HepG2 (cell line): ENCODE results near the gene LRP10. TPM values are rescaled to one million over a fixed set of nuclear protein-coding genes. Genes with fewer than 3 reads are reported as not detected.

Experiments used
- CCDC6 ChIP-seq: sonication (generic); formaldehyde crosslinking; IDR thresholded peaks from 2 replicates; pipeline ENCODE4 v1.8.1; 2022; ENCODE audit warnings: mild to moderate bottlenecking, missing genetic modification reagents, moderate library complexity
- ETV6 ChIP-seq: sonication (generic); formaldehyde crosslinking; conservative IDR thresholded peaks from 2 replicates; pipeline ENCODE4 v1.4.0; 2020; ENCODE audit warnings: missing genetic modification reagents
- FOXK2 ChIP-seq: fragments of 450-650 bp; IDR thresholded peaks from 2 replicates; pipeline ENCODE4 v1.6.1; 2016
- HOXA5 ChIP-seq: sonication (generic); formaldehyde crosslinking; IDR thresholded peaks from 2 replicates; pipeline ENCODE4 v1.4.0; 2020; ENCODE audit warnings: missing genetic modification reagents
- MYC ChIP-seq: sonication (generic); formaldehyde crosslinking; IDR thresholded peaks from 2 replicates; pipeline ENCODE4 v1.9.0; 2021; ENCODE audit warnings: missing genetic modification reagents, borderline replicate concordance
- MYNN ChIP-seq: sonication (generic); formaldehyde crosslinking; IDR thresholded peaks from 2 replicates; pipeline ENCODE4 v1.4.0; 2020; ENCODE audit warnings: mild to moderate bottlenecking, low read depth, missing genetic modification reagents
- SMC3 ChIP-seq: IDR thresholded peaks from 2 replicates; pipeline ENCODE4 v1.6.1; 2011; ENCODE audit warnings: low read length, improper control_type of control experiment
- U2AF2 ChIP-seq: fragments of 200-400 bp; formaldehyde crosslinking; IDR thresholded peaks from 2 replicates; pipeline ENCODE4 v1.6.1; 2017; ENCODE audit warnings: low read depth, mild to moderate bottlenecking, low read length
- ZC3H13 ChIP-seq: sonication (generic); formaldehyde crosslinking; IDR thresholded peaks from 2 replicates; pipeline ENCODE4 v1.8.1; 2023; ENCODE audit warnings: mild to moderate bottlenecking, missing genetic modification reagents, moderate library complexity
- ZNF556 ChIP-seq: sonication (generic); formaldehyde crosslinking; IDR thresholded peaks from 2 replicates; pipeline ENCODE4 v1.4.0; 2020; ENCODE audit warnings: mild to moderate bottlenecking, missing genetic modification reagents, borderline replicate concordance
- ZNF597 ChIP-seq: sonication (generic); formaldehyde crosslinking; IDR thresholded peaks from 2 replicates; pipeline ENCODE4 v1.5.0; 2020; ENCODE audit warnings: missing genetic modification reagents
- ZNF773 ChIP-seq: sonication (generic); formaldehyde crosslinking; IDR thresholded peaks from 2 replicates; pipeline ENCODE4 v1.4.0; 2020; ENCODE audit warnings: missing genetic modification reagents, borderline replicate concordance
- polyA plus RNA-seq, 8 experiments: library from polyadenylated mRNA; depleted of rRNA in 3 of 8; stranded (reverse) in 7 of 8; unstranded in 1 of 8; fragments of >200 nt; fragmentation: Illumina TruSeq in 4 of 8; extraction: Trizol in 4 of 8; gene quantifications; 2 replicates each; pipeline versions ENCODE4 v1.2.1 to v1.2.3, GENCODE V29; 2011 to 2016; ENCODE audit warnings: low read depth in 4 of 8, missing spikeins in 1 of 8, mixed read lengths in 1 of 8; ENCODE audit not compliant: insufficient read depth in 1 of 8
- total RNA-seq, 5 experiments: library from RNA; depleted of rRNA; stranded (reverse); fragments of >200 nt; fragmentation: Illumina TruSeq; extraction: Trizol; gene quantifications; 2 replicates each; pipeline ENCODE4 v1.2.3, GENCODE V29; 2016; ENCODE audit warnings: low read depth in 1 of 5
- TF ChIP-seq, protein P1 (sequence below): sonication (generic); formaldehyde crosslinking; IDR thresholded peaks from 2 replicates; pipeline ENCODE4 v1.4.0; 2020; ENCODE audit warnings: missing genetic modification reagents
- TF ChIP-seq, protein P2 (sequence below): sonication (generic); formaldehyde crosslinking; IDR thresholded peaks from 2 replicates; pipeline ENCODE4 v1.8.0; 2022; ENCODE audit warnings: missing genetic modification reagents, low read depth, mild to moderate bottlenecking, borderline replicate concordance
- TF ChIP-seq, protein P3 (sequence below): sonication (generic); formaldehyde crosslinking; IDR thresholded peaks from 2 replicates; pipeline ENCODE4 v1.4.0; 2020; ENCODE audit warnings: mild to moderate bottlenecking, missing genetic modification reagents

LRP10 gene
- total and polyA plus RNA-seq, 2 of the 13 experiments (the other 11 are each of a cell fraction or from before 2014, with no cell fraction given): 16.9 to 45.2 TPM

GRCh38 chr14:22836301-22837113, 35.0 kb upstream of the LRP10 start, which contains the start of gene MMP14 (continued):
- no peak for TF ChIP-seq MYNN (CRISPR knock-in tag)
- no peak for TF ChIP-seq SMC3
- TF ChIP-seq, protein P1, sequence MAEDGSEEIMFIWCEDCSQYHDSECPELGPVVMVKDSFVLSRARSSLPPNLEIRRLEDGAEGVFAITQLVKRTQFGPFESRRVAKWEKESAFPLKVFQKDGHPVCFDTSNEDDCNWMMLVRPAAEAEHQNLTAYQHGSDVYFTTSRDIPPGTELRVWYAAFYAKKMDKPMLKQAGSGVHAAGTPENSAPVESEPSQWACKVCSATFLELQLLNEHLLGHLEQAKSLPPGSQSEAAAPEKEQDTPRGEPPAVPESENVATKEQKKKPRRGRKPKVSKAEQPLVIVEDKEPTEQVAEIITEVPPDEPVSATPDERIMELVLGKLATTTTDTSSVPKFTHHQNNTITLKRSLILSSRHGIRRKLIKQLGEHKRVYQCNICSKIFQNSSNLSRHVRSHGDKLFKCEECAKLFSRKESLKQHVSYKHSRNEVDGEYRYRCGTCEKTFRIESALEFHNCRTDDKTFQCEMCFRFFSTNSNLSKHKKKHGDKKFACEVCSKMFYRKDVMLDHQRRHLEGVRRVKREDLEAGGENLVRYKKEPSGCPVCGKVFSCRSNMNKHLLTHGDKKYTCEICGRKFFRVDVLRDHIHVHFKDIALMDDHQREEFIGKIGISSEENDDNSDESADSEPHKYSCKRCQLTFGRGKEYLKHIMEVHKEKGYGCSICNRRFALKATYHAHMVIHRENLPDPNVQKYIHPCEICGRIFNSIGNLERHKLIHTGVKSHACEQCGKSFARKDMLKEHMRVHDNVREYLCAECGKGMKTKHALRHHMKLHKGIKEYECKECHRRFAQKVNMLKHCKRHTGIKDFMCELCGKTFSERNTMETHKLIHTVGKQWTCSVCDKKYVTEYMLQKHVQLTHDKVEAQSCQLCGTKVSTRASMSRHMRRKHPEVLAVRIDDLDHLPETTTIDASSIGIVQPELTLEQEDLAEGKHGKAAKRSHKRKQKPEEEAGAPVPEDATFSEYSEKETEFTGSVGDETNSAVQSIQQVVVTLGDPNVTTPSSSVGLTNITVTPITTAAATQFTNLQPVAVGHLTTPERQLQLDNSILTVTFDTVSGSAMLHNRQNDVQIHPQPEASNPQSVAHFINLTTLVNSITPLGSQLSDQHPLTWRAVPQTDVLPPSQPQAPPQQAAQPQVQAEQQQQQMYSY (CRISPR knock-in tag): no peak; the same call in 1 of the 2 replicates
- TF ChIP-seq ZNF773: peak; percentile 55; the same call in 1 of the 2 replicates
- TF ChIP-seq, protein P2, sequence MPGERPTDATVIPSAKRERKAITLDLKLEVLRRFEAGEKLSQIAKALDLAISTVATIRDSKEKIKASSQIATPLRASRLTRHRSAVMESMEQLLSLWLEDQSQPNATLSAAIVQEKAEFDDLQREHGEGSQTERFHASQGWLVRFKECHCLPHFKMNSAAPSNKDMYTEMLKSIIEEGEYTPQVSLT (CRISPR knock-in tag): no peak
- TF ChIP-seq U2AF2: no peak
- TF ChIP-seq ZNF556: 0 out of 2 replicates have a peak, but pooled peaks have one; percentile 58
- no peak for TF ChIP-seq ETV6 (CRISPR knock-in tag)
- TF ChIP-seq, protein P3, sequence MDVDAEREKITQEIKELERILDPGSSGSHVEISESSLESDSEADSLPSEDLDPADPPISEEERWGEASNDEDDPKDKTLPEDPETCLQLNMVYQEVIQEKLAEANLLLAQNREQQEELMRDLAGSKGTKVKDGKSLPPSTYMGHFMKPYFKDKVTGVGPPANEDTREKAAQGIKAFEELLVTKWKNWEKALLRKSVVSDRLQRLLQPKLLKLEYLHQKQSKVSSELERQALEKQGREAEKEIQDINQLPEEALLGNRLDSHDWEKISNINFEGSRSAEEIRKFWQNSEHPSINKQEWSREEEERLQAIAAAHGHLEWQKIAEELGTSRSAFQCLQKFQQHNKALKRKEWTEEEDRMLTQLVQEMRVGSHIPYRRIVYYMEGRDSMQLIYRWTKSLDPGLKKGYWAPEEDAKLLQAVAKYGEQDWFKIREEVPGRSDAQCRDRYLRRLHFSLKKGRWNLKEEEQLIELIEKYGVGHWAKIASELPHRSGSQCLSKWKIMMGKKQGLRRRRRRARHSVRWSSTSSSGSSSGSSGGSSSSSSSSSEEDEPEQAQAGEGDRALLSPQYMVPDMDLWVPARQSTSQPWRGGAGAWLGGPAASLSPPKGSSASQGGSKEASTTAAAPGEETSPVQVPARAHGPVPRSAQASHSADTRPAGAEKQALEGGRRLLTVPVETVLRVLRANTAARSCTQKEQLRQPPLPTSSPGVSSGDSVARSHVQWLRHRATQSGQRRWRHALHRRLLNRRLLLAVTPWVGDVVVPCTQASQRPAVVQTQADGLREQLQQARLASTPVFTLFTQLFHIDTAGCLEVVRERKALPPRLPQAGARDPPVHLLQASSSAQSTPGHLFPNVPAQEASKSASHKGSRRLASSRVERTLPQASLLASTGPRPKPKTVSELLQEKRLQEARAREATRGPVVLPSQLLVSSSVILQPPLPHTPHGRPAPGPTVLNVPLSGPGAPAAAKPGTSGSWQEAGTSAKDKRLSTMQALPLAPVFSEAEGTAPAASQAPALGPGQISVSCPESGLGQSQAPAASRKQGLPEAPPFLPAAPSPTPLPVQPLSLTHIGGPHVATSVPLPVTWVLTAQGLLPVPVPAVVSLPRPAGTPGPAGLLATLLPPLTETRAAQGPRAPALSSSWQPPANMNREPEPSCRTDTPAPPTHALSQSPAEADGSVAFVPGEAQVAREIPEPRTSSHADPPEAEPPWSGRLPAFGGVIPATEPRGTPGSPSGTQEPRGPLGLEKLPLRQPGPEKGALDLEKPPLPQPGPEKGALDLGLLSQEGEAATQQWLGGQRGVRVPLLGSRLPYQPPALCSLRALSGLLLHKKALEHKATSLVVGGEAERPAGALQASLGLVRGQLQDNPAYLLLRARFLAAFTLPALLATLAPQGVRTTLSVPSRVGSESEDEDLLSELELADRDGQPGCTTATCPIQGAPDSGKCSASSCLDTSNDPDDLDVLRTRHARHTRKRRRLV (CRISPR knock-in tag): no peak
- TF ChIP-seq ZNF597 (CRISPR knock-in tag): no peak
- no peak; the same call in 1 of the 2 replicates for TF ChIP-seq ZC3H13 (CRISPR knock-in tag)
- peak; percentile 76; the same call in 1 of the 2 replicates for TF ChIP-seq HOXA5 (CRISPR knock-in tag)
- 0 out of 2 replicates have a peak, but pooled peaks have one; percentile 18 for TF ChIP-seq CCDC6
- no peak for TF ChIP-seq FOXK2
- no peak for TF ChIP-seq MYC
